Mucosa of stomach (tissue), 1 donor: ENCODE data around the gene ANKFN1.
"Not testable (repeated sequence)": the region's sequence is repeated elsewhere in the genome, so short reads cannot be mapped to it uniquely, and the experiment has no call there.

Experiments
- H3K27me3 ChIP-seq: one replicate; pipeline ENCODE4 v1.7.0; 2013; ENCODE audit warnings: mild to moderate bottlenecking, low read length; ENCODE audit not compliant: control insufficient read depth, insufficient read depth
- H3K36me3 ChIP-seq: one replicate; pipeline ENCODE4 v1.7.0; 2013; ENCODE audit warnings: low read length; ENCODE audit not compliant: control insufficient read depth, insufficient read depth
- H3K4me1 ChIP-seq: one replicate; pipeline ENCODE4 v1.7.0; 2013; ENCODE audit warnings: mild to moderate bottlenecking, low read length; ENCODE audit not compliant: control insufficient read depth, insufficient read depth
- H3K4me3 ChIP-seq: one replicate; pipeline ENCODE4 v1.7.0; 2013; ENCODE audit warnings: low read length
- H3K9ac ChIP-seq: one replicate; pipeline ENCODE4 v1.7.0; 2013; ENCODE audit warnings: mild to moderate bottlenecking, low read length, moderate library complexity
- H3K9me3 ChIP-seq: one replicate; pipeline ENCODE4 v1.7.0; 2013; ENCODE audit warnings: mild to moderate bottlenecking, low read length, moderate library complexity; ENCODE audit not compliant: control insufficient read depth
- donor health status: Pancreatic carcinoma.

ANKFN1 gene

GRCh38 chr17:56262803-56263202, 109.5 kb downstream of the ANKFN1 start:
- Histone ChIP-seq H3K9me3 (no peaks in the 10 kb centered on the region), H3K27me3 (no peaks in the 10 kb centered on the region), H3K36me3 (no peaks in the 10 kb centered on the region), H3K4me3 (no peak overlapping the region), H3K4me1 (no peaks in the 10 kb centered on the region), H3K9ac (no peak overlapping the region)

DNA sequence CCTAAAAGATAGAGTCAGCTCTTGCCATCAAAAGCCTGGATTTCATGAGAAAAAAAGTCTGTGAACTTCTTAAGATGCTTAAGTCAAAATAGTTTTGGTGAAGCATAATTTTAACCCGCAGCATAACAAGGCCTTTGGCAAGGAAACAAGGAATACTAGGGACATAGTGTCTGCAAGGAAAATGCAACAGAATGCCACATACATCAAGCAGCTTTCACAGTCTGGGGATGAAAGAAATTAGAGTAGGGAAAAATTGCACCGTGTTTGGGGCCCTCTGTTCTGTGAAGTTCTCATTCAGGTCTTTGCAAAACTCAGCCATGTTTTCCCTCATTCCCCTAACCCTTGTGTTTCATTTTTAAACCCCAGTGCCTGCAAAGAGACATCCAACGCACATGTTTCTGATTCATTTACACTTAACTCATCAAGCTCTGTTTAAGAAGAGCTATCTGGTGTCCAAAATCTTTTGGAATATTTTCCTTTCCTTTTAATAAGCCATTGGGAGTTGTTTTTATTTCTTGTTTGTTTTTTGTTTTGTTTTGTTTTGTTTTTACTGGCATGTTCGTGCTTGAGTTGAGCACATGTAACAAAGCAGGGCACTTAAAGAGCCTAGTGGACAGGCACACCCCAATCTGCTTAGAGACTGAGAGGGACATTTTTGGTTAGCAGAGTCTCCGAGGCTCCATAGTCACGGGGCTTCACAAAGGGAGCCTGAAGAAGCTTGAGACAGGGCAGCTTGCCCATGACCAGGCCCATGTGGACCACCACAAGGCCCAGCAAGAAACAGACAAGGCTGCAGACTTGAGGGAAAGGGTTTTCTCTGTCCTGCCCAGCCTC, 116.5 kb downstream of the ANKFN1 start:
- Histone ChIP-seq H3K27me3 (no peaks in the 10 kb centered on the region), H3K36me3 (no peaks in the 10 kb centered on the region)

GRCh38 chr17:56274491-56274890, 121.2 kb downstream of the ANKFN1 start:
- Histone ChIP-seq H3K4me3 (no peak overlapping the region), H3K4me1 (no peaks in the 10 kb centered on the region), H3K36me3 (no peaks in the 10 kb centered on the region), H3K9me3 (no peaks in the 10 kb centered on the region), H3K27me3 (no peaks in the 10 kb centered on the region), H3K9ac (no peak overlapping the region)

More for the DNA sequence above, 116.5 kb downstream of the ANKFN1 start:
- H3K4me1 ChIP-seq, result no peaks in the 10 kb centered on the region
- H3K4me3 ChIP-seq, result no peak overlapping the region
- H3K9ac ChIP-seq, result no peak overlapping the region
- no peaks in the 10 kb centered on the region for H3K9me3 ChIP-seq

DNA sequence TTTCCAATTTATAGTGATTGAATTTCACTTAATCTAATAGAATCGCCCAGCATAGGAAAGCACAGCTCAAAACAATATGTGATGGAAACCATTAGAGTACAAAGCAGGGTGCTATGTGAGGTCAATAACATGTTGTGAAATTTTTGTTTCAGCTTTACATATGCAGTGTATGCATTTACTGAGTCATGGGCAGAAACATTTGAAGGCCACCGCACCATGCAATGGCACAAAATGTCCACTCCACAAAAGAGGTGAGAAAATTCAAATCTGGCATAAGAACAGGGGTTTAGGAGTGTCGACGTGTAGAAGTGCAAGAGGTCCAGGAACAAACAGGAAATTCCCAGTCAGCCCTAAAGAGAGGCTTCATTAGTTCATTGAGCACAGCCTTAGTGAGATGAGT, 131.2 kb downstream of the ANKFN1 start:
- Histone ChIP-seq H3K4me1 (no peaks in the 10 kb centered on the region), H3K9me3 (no peaks in the 10 kb centered on the region), H3K27me3 (no peaks in the 10 kb centered on the region), H3K4me3 (no peak overlapping the region), H3K36me3 (no peaks in the 10 kb centered on the region), H3K9ac (no peak overlapping the region)

DNA sequence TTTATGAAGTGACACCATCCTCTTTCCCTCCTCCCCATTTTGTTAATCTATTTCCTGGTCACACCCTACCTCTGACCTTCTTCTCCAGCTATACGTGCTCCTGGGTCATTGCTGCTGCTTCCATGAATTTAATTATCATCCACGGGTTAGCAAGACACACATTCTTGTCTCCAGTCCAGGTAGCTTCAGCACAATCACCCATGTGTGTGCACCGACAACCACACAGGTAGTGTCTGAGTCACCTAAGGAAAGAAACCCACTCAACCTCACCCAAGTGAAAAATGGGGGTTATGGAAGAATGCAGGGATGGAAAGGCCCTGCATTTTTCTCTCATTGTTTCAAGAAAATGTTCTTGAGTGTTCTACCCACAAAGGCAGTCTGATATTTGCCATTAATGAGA, 135.5 kb downstream of the ANKFN1 start:
- not testable (repeated sequence) for H3K9ac ChIP-seq, H3K9me3 ChIP-seq, H3K36me3 ChIP-seq, H3K27me3 ChIP-seq, H3K4me3 ChIP-seq, H3K4me1 ChIP-seq

DNA sequence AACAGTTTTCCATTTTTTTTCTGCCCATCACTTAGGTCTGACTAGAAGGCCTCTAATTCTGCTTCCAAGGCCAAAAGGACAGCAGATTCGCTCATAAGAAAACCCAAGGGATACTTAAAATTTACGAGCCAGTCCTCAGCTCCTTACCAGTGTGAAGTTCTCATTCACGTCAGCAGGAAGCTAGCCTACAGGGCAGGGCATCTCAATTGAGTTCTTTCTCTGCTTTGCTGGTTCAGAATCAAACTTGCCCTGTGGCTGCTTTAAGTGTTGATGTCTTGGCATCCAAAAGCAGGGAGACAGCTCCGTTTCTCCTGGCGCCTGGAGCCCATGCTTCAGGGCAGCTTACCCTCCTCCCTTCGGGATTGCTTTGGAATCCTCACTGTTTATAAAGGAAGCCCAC, 136.0 kb downstream of the ANKFN1 start:
- H3K9ac ChIP-seq, result no peak overlapping the region
- no peaks in the 10 kb centered on the region for H3K36me3 ChIP-seq
- H3K9me3 ChIP-seq, result no peaks in the 10 kb centered on the region

GRCh38 chr17:56290101-56290801, 137.0 kb downstream of the ANKFN1 start:
- Histone ChIP-seq H3K27me3 (no peaks in the 10 kb centered on the region), H3K9ac (no peak overlapping the region), H3K9me3 (no peaks in the 10 kb centered on the region), H3K4me3 (no peak overlapping the region), H3K4me1 (no peaks in the 10 kb centered on the region), H3K36me3 (no peaks in the 10 kb centered on the region)

More for the DNA sequence above, 136.0 kb downstream of the ANKFN1 start:
- Histone ChIP-seq H3K4me3 (no peak overlapping the region), H3K27me3 (no peaks in the 10 kb centered on the region), H3K4me1 (no peaks in the 10 kb centered on the region)

- Histone ChIP-seq H3K4me3 (no peak overlapping the region), H3K4me1 (no peaks in the 10 kb centered on the region)
Observed at GRCh38 chr17:56290802-56291118, 137.5 kb downstream of the ANKFN1 start.

DNA sequence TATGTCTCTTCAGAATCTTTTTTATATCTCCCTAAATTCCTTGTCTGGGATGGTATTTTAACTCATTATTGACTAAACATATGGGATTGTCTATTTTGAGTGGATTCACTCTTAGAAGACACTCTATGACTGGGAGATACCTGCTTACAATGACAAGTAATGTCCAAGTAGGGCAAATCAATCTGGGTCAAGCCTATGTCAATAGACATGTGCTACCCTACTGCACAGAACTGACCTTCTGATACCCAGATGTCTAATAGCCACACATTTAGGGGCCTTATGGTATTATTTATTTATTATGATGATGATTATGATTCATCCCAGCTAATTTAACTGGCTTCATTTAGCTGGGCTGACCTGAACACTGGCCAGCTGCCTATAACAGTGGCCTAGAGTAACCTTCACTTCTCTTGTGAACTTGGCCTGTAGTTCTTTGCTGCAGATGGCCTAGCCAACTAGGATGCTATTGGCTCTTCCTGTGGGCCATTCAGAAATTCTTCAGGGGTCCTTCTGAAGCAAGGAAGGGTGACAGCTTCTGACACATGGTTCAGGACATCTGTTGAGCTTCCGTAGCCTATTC, 138.0 kb downstream of the ANKFN1 start:
- H3K4me1 ChIP-seq, result no peaks in the 10 kb centered on the region
- no peaks in the 10 kb centered on the region for H3K36me3 ChIP-seq
- no peaks in the 10 kb centered on the region for H3K27me3 ChIP-seq
- no peak overlapping the region for H3K9ac ChIP-seq
- no peak overlapping the region for H3K4me3 ChIP-seq
- H3K9me3 ChIP-seq, result no peaks in the 10 kb centered on the region

More at GRCh38 chr17:56290802-56291118, 137.5 kb downstream of the ANKFN1 start:
- H3K9me3 ChIP-seq, result no peaks in the 10 kb centered on the region
- H3K9ac ChIP-seq, result no peak overlapping the region
- H3K36me3 ChIP-seq, result no peaks in the 10 kb centered on the region
- H3K27me3 ChIP-seq, result no peaks in the 10 kb centered on the region

DNA sequence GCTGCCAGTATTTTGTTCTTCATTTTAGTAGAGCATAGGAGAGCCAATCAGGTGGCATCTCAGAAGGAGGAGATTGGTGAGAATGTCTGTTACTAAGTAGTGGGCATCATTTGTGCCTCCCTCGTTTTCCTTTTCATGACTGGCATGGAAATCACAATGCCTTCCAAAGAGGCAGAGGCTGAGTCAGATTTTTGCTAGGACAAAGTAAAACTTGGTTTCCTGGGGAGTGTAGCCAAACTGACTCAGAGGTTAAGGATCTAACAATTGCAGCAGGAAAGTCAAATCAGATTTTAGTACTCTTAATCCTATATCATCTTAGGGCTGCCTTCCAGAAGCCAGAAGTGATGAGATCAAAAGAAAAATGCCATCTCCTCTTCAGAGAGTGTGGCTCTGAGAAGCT, 138.7 kb downstream of the ANKFN1 start:
- Histone ChIP-seq H3K27me3 (no peaks in the 10 kb centered on the region), H3K9me3 (no peaks in the 10 kb centered on the region), H3K9ac (no peak overlapping the region), H3K4me1 (no peaks in the 10 kb centered on the region), H3K4me3 (no peak overlapping the region), H3K36me3 (no peaks in the 10 kb centered on the region)

DNA sequence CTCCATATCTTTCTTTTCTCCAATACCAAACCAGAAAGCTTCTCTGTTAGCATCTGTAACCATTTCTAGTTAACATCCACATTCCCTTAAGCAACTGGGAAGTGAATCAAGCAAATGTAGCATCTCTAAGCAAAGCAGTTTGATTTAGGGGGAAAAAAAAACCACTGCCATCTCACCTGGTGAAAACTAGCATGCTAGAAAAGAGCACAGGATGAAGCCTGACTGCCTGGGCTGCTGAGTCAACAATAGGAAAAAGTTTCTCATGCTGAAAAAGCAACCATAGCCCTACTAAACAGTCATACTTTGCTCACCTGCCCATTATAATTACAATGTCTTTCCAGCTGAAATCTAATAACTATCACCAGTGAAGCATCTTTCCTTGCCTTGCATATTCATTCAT, 139.3 kb downstream of the ANKFN1 start:
- Histone ChIP-seq H3K36me3 (no peaks in the 10 kb centered on the region), H3K4me1 (no peaks in the 10 kb centered on the region), H3K4me3 (no peak overlapping the region), H3K9me3 (no peaks in the 10 kb centered on the region), H3K27me3 (no peaks in the 10 kb centered on the region), H3K9ac (no peak overlapping the region)

- Histone ChIP-seq H3K36me3 (no peaks in the 10 kb centered on the region), H3K4me3 (no peak overlapping the region), H3K27me3 (no peaks in the 10 kb centered on the region), H3K9ac (no peak overlapping the region), H3K9me3 (no peaks in the 10 kb centered on the region), H3K4me1 (no peaks in the 10 kb centered on the region)
Observed at GRCh38 chr17:56297184-56297583, 143.9 kb downstream of the ANKFN1 start.
